GM18868 (cell line): ENCODE measurements around the gene ABI3BP.
"Not testable (repeated sequence)": the region's sequence is repeated elsewhere in the genome, so short reads cannot be mapped to it uniquely, and the experiment has no call there.

Experiments
- ATAC-seq: cut with Tn5 transposase; IDR thresholded peaks from one replicate; pipeline ENCODE4 v1.9.1; 2021; ENCODE audit warnings: mild to moderate bottlenecking, moderate library complexity; ENCODE audit not compliant: unreplicated experiment

ABI3BP gene, protein sequence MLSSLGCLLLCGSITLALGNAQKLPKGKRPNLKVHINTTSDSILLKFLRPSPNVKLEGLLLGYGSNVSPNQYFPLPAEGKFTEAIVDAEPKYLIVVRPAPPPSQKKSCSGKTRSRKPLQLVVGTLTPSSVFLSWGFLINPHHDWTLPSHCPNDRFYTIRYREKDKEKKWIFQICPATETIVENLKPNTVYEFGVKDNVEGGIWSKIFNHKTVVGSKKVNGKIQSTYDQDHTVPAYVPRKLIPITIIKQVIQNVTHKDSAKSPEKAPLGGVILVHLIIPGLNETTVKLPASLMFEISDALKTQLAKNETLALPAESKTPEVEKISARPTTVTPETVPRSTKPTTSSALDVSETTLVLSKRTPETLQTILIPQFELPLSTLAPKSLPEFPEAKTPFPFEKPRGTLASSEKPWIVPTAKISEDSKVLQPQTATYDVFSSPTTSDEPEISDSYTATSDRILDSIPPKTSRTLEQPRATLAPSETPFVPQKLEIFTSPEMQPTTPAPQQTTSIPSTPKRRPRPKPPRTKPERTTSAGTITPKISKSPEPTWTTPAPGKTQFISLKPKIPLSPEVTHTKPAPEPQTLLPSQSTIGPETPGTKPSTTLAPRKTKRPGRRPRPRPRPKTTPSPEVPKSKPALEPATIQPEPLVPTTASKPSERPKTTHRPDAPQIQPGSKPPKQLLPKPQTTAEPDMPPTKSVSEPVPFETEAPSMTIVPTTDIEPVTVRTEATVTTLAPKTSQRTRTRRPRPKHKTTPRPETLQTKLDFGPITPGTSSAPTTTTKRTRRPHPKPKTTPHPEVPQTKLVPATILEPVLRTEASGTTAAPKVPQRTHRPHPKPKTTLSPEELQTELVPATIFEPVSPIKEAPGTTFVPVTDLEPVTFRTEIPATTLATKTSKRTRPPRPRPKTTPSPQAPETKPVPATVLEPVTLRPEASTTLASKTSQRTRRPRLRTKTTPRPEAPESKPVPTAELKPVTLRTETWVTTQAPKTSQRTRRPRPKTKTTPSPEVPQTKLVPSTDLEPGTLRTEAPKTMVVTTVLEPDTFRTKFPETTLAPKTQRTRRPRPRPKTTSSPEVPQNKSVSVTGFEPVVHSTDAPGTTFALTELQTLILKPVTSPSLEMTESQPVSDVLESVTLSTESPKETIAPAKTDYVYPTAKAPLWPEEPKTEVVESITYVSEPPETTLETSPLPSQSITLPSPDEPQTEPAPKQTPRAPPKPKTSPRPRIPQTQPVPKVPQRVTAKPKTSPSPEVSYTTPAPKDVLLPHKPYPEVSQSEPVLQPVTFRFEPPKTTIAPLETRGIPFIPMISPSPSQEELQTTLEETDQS (N-terminal part only)

GRCh38 chr3:100993309-100993708 is at the start of gene ABI3BP:
Gene ABI3BP, minus strand, starts transcription at chr3:100993421. Its CDS starts 37 bp downstream, at chr3:100993384.
- peak; percentile 65 for ATAC-seq

- ATAC-seq: no peak
Measured at GRCh38 chr3:101039285-101039684, 46.1 kb upstream of the ABI3BP start.

DNA sequence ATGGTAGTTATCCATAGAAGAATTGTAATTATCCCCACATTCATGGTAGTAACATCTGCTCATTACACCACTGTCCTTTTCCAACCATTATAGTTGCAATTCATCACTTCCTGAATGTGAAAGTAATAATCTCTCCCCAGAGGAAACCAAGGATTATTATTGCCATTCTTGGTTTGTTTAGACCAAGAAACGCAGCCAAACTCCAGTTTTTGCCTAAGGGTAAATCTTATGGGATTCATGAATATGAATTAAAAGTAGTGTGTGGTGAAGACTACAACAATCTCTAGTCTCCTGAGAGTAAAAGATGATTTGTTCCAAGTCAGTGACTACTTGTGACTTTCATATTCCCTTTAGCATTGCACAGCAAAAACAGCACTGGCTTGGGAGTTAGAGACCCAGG is 45.7 kb upstream of the ABI3BP start:
- ATAC-seq: no peak

GRCh38 chr3:101038393-101038792 is 45.2 kb upstream of the ABI3BP start:
- ATAC-seq: no peak

DNA sequence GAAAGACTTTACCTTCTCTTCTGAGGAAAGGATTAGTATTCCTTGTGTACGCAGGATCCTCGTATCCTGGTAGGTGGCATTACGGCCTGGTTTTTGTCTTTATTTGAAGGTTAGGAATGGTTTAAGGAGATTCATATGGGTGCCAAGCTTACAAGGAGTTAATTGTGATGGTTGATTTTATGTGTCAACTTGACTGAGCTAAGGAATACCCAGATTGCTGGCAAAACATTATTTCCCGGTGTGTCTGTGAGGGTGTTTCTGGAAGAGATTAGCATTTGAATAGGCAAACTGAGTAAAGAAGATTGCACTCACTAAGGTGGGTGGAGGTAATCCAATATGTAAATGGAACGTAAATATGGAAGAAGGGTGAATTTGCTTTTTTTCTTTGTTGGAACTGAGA is 44.4 kb upstream of the ABI3BP start:
- ATAC-seq: no peak

DNA sequence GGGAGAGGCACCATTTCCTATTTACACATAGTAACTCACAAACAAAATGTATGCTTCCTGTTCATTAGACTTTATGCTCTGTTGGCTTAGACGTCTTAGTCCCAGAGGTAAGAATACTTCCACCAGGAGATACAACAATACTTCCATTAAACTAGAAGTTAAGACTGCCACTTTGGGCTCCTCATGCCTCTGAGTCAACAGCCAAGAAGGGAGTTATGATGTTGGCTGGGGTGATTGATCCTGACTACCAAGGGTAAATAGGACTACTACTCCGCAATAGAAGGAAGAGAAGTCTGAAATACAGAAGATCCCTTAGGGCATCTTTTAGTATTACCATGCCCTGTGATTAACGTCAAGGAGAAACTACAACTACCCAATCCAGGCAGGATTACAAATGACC is 43.5 kb upstream of the ABI3BP start:
- ATAC-seq: no peak

DNA sequence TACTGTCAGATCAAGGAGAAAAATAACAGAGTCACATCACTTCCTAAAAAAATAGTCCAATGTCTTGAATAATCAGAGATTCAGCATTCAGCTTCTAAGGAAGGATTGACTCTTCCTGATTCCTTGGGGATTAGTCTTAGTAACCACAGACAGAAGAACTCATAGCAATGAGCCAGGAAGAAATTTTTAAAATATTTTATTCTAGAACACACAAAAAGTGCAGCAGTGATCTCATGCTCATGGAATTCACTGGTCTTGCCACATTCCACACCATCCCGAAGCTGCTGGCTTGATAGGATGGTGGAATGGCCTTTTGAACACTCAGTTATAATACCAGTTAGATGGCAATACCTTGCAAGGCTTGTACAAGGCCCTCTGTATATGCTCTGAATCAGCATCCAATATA is 43.0 kb upstream of the ABI3BP start:
- ATAC-seq: no peak

DNA sequence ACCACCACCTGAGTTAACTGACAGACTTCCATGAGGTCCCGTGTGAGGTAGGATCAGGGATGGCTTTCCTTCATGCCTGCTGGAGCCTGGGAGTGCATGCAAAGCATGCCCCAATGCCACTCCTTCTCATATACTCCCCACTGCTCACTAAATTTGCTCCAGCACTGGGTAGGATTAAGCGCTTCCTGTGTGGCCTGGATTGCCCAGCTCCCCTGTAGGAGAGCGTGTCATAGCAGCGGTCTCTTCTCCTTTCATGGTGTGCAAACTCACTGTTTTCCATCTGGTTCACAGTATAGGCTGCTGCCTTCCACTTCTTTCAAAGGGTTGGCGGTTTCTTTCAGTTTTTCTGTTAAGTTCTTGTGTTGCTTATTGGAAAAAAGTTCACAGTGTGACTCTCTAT is 34.1 kb upstream of the ABI3BP start:
- no peak for ATAC-seq

GRCh38 chr3:101026881-101027280 is 33.7 kb upstream of the ABI3BP start:
- no peak for ATAC-seq

GRCh38 chr3:101026244-101026643 is 33.0 kb upstream of the ABI3BP start:
- no peak for ATAC-seq

DNA sequence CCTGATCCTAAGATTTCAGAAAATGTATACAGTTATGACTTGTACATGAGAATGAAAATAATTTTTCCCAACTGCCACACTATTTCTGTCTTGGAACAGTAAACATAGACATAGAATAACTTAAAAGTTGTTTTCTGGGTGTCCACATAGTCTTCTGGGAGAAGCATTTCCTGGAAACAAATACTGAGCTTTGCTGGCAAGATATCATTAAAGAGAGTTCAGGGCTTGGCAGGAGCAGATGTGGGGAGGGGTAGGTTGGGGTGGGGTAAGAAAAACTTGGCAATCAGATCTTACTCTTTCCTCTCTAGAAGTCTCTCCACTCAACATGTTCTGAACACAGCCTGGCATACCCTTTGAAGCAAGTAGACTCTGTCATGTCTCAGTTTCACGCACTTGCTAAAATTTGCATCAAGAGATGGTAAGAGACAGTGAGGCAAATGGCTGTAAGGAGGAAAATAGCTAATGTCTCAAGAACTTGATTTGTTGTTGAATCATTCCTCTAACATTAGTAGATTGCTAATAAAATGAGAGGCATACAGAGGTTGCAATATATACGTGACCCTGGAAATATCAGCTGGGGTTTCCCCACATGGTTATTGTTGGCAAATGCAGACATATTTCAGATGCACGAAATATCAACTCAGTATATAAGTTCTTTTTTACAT is 27.3 kb upstream of the ABI3BP start:
- ATAC-seq: no peak

DNA sequence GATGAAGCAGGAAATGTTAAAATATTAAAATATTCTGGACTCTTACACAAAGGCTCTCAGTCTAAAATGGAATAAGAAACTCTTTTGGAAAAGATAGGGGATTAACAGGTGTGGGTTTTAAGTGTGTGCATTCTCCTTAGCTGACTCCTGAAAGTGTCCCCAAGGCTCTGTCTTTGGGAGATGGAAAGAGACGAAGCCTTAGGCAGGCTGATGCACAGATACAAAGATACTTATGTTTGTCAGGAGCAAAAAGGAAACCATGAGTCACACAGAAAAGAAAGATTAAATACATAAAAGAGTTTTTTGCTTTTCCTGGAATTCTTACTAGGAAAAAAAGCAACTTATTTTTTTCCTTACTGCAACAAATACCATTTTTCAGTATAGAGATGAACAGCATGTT is 23.8 kb upstream of the ABI3BP start:
- no peak for ATAC-seq

- not testable (repeated sequence) for ATAC-seq
Measured at GRCh38 chr3:101012312-101012711, 19.1 kb upstream of the ABI3BP start.

- ATAC-seq: no peak
Measured at GRCh38 chr3:101011136-101011535, 17.9 kb upstream of the ABI3BP start.

GRCh38 chr3:101010296-101010695 is 17.1 kb upstream of the ABI3BP start:
- no peak for ATAC-seq

- no peak for ATAC-seq
Measured at GRCh38 chr3:101009386-101009785, 16.2 kb upstream of the ABI3BP start.

DNA sequence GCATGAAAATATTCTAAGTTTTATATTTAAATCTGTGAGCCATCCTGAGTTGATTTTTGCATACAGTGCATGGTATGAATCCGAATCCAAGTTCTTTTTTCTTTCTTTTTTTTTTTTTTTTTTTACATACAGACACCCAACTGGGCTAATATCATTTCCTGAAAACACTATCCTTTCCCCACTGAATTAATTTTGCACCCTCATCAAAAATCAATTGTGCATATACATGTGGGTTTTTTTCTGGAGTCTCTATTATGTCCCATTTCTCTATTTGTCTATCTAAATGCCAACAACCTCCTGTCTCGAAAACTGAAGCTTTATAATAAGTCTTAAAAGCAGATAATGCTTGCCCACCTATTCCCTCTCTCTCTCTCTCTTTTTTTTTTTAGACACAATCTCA is 5.9 kb upstream of the ABI3BP start:
- ATAC-seq: no peak

DNA sequence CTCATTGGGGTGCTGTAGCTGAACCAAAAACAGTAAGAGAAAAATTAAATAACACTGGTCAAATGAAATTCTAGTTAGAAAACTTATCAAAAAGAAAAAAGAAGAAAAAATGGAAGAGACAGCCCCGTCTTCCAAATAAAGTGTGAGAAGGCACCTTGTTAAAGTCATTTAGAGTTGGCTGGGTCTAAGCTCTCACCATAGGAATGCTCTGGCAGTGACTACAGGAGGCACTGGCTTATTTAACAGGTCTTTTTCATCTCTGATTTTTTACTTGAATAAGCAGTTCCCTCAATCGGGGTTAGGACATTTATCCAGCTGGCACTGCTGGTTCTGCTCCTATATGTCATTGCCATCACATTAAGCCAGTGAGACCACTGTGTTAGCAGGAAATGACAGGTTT is 1.6 kb upstream of the ABI3BP start:
- no peak for ATAC-seq

- no peak for ATAC-seq
Measured at GRCh38 chr3:100994187-100994586, 966 bp upstream of the ABI3BP start.

GRCh38 chr3:100992231-100993012 is 799 bp downstream of the ABI3BP start:
- no peak for ATAC-seq
